Measurements from ENCODE around the gene VAV1. TPM values are rescaled to one million over a fixed set of nuclear protein-coding genes. Genes with fewer than 3 reads are reported as not detected.

VAV1 gene
- total and polyA plus RNA-seq, 2 experiments from 2014 or later: 0.82 to 1.8 TPM

- TF ChIP-seq STAT1 (IDR thresholded peaks at IDR 0.05; ENCODE audit: unreplicated experiment) (no peak), ETS1 (IDR thresholded peaks at IDR 0.05) (no peak), CREB1 (CRISPR knock-in tag; IDR thresholded peaks at IDR 0.05; ENCODE audit: low read depth) (no peak)
These were observed 38.3 kb upstream of the VAV1 start (continued) for GRCh38 chr19:6734096-6734696.

- H3K4me3 Mint-ChIP-seq: peak overlapping the region; percentile 95
- Histone ChIP-seq H3K9me2 (ENCODE audit: insufficient read depth) (no peaks in the 10 kb centered on the region), H3K4me2 (peak overlapping the region; percentile 95), H3K27ac (ENCODE audit: low read depth) (peak overlapping the region; percentile 39; the same call in 1 of the 2 replicates), H3K79me2 (replicated peaks; ENCODE audit: insufficient read depth) (peaks cover 12% of the 10 kb centered on the region), H4K20me1 (replicated peaks; ENCODE audit: insufficient read depth) (no peaks in the 10 kb centered on the region), H3K27me3 (ENCODE audit: insufficient read depth) (no peaks in the 10 kb centered on the region), H2AFZ (no peak overlapping the region), H3K36me3 (ENCODE audit: insufficient read depth) (no peaks in the 10 kb centered on the region), H3K4me1 (ENCODE audit: insufficient read depth) (peaks cover 29% of the 10 kb centered on the region), H3F3A (replicated peaks; ENCODE audit: low read depth) (0 out of 2 replicates have a peak, but pooled peaks cover 9% of the 10 kb centered on the region), H3K4me3 (peak overlapping the region; percentile 94)
- H3K36me3 Mint-ChIP-seq (ENCODE audit: low read depth): peaks cover 10% of the 10 kb centered on the region; the same call in 2 of the 3 replicates
- DNase-seq (ENCODE audit: low spot score) (no peak), ATAC-seq (no peak)
- H3K4me1 Mint-ChIP-seq: peaks cover 36% of the 10 kb centered on the region
- H3K27me3 Mint-ChIP-seq (ENCODE audit: insufficient read depth, low read depth, poor library complexity): peaks cover 15% of the 10 kb centered on the region
- no peaks in the 10 kb centered on the region; the same call in 2 of the 3 replicates for H3K9me3 Mint-ChIP-seq
- peak overlapping the region; percentile 75 for H3K27ac Mint-ChIP-seq
- no peak for TF ChIP-seq REST (IDR thresholded peaks at IDR 0.05; ENCODE audit: unreplicated experiment)
- TF ChIP-seq ETS1 (IDR thresholded peaks at IDR 0.05): no peak
- no peak for TF ChIP-seq EZH2phosphoT487 (IDR thresholded peaks at IDR 0.05; ENCODE audit: unreplicated experiment)
- no peak for TF ChIP-seq ZNF114 (CRISPR knock-in tag; IDR thresholded peaks at IDR 0.05)
- TF ChIP-seq ZNF331 (CRISPR knock-in tag; IDR thresholded peaks at IDR 0.05; ENCODE audit: low read depth): no peak
- no peak for TF ChIP-seq CTCF (conservative IDR thresholded peaks at IDR 0.05; ENCODE audit: low read depth in 2 of 2)
- no peak for TF ChIP-seq STAT1 (IDR thresholded peaks at IDR 0.05; ENCODE audit: unreplicated experiment)
- no peak for TF ChIP-seq EZH2 (IDR thresholded peaks at IDR 0.05; ENCODE audit: low read depth, unreplicated experiment)
- TF ChIP-seq NANOG (IDR thresholded peaks at IDR 0.05; ENCODE audit: borderline replicate concordance): no peak
These were observed 37.2 kb upstream of the VAV1 start for GRCh38 chr19:6735181-6735911.

All from GM23338 (cell line).